C4-2B (cell line): ENCODE data around the gene GSPT1.

Experiments
- ZFX ChIP-seq: fragments of 450-650 bp; IDR thresholded peaks from 2 replicates; pipeline ENCODE4 v1.6.1; 2017
- TF ChIP-seq, protein P1 (sequence below): fragments of 450-650 bp; conservative IDR thresholded peaks from 2 replicates; pipeline ENCODE4 v1.5.1; 2017; ENCODE audit warnings: mild to moderate bottlenecking

DNA sequence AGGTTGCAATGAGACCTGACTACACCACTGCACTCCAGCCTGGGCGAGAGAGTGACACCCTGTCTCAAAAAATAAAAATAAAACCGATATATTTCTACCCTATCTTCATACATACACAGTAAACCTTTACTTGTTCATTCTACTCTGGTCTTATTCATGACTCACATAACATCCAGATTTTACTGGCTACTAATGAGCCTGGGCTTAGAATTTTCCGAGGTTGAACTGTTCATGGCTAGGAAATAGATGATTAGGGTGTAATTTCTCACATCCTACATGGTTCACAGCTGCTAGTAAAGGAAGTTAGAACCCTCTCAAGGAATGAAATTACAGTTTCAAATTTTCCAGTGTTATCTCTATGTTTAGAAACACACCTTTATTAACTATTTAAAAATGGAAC, 14.7 kb downstream of the GSPT1 start:
- TF ChIP-seq, protein P1, sequence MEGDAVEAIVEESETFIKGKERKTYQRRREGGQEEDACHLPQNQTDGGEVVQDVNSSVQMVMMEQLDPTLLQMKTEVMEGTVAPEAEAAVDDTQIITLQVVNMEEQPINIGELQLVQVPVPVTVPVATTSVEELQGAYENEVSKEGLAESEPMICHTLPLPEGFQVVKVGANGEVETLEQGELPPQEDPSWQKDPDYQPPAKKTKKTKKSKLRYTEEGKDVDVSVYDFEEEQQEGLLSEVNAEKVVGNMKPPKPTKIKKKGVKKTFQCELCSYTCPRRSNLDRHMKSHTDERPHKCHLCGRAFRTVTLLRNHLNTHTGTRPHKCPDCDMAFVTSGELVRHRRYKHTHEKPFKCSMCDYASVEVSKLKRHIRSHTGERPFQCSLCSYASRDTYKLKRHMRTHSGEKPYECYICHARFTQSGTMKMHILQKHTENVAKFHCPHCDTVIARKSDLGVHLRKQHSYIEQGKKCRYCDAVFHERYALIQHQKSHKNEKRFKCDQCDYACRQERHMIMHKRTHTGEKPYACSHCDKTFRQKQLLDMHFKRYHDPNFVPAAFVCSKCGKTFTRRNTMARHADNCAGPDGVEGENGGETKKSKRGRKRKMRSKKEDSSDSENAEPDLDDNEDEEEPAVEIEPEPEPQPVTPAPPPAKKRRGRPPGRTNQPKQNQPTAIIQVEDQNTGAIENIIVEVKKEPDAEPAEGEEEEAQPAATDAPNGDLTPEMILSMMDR, result no peak
- TF ChIP-seq ZFX, result no peak
